HG03432 (cell line): ENCODE results near the gene ENPP1.
A peak's percentile ranks its signal among the peaks of the same experiment; 100 is the strongest.
"Not testable (repeated sequence)": the region's sequence is repeated elsewhere in the genome, so short reads cannot be mapped to it uniquely, and the experiment has no call there.

ENCODE experiments used
- ATAC-seq: cut with Tn5 transposase; IDR thresholded peaks from one replicate; pipeline ENCODE4 v1.9.1; 2021; ENCODE audit warnings: mild to moderate bottlenecking, moderate library complexity; ENCODE audit not compliant: unreplicated experiment

Gene ENPP1

DNA sequence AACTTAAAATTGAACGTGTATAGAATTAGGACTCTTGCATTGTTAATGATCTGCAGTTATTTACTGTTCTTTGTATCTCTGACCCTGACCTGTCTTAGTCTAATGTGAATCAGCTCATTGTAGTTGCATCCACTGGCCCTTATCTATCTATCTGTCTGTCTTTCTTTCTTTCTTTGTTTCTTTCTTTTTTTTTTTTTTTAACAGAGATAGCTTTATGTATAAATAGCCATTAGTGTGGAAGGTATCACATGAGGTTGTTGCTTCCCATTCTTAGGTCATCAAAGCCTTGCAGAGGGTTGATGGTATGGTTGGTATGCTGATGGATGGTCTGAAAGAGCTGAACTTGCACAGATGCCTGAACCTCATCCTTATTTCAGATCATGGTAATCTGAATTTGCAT lies 59.9 kb downstream of the ENPP1 start:
- ATAC-seq = no peak

GRCh38 chr6:131868836-131869235 lies 61.0 kb downstream of the ENPP1 start:
- no peak for ATAC-seq

GRCh38 chr6:131875647-131876046 lies 67.8 kb downstream of the ENPP1 start:
- ATAC-seq = no peak

- ATAC-seq = no peak
Measured at GRCh38 chr6:131876545-131876944, 68.7 kb downstream of the ENPP1 start.

DNA sequence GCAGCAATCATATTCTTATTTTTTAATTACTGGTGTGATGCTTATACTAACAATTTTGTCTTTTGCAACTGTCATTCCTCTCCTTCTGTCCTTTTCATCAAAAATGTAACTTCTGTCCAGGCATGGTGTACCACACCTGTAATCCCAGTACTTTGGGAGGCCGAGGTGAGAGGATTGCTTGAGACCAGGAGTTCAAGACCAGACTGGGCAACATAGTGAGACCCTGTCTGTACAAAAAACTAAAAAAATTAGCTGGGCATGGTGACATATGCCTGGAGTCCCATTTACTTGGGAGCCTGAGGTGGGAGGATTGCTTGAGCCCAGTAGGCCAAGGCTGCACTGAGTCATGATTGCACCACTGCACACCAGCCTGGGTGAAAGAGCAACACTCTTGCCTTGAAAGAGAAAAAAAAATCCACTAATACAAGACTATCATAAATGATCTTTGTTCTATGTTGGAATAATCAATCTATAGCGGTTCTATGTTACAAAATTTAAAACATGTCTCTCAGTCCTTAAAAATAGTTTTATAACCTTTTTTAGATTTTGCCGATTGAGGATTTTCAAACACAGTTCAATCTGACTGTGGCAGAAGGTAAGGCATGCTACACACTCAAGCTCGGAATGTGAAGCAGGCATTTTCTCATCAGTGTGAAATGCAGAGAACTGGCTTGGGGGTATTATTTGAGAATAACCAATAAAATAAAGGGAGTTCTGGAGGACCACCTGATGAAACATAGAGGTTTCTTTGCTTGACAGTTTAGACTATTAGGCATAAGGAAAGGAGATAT lies 70.4 kb downstream of the ENPP1 start:
- no peak for ATAC-seq

GRCh38 chr6:131883016-131883415 lies 75.2 kb downstream of the ENPP1 start:
- ATAC-seq = no peak

DNA sequence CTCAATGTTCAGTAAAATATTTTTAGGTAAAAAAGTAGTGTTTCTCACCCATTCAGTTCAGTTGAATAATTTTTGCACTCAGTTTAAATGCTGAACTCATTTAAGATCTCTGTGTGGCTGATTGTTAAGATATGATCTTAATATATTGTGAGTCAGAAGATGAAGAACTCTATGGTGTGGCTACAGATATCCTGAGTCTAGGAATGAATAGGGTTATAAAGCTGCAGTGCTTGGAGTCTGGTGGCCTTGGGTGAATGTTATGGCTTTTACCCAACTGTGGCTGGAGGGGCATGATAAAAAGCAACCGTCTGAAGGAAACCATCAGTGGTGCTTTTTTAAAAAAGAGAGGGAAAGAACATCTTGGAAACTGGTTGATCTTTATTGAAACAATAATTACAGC lies 77.4 kb downstream of the ENPP1 start:
- no peak for ATAC-seq

- ATAC-seq = no peak
Measured at GRCh38 chr6:131886517-131886916, 78.7 kb downstream of the ENPP1 start.

- no peak for ATAC-seq
Measured at GRCh38 chr6:131890091-131890490, 82.3 kb downstream of the ENPP1 start.

GRCh38 chr6:131893198-131893597 lies 85.4 kb downstream of the ENPP1 start:
- ATAC-seq = no peak

DNA sequence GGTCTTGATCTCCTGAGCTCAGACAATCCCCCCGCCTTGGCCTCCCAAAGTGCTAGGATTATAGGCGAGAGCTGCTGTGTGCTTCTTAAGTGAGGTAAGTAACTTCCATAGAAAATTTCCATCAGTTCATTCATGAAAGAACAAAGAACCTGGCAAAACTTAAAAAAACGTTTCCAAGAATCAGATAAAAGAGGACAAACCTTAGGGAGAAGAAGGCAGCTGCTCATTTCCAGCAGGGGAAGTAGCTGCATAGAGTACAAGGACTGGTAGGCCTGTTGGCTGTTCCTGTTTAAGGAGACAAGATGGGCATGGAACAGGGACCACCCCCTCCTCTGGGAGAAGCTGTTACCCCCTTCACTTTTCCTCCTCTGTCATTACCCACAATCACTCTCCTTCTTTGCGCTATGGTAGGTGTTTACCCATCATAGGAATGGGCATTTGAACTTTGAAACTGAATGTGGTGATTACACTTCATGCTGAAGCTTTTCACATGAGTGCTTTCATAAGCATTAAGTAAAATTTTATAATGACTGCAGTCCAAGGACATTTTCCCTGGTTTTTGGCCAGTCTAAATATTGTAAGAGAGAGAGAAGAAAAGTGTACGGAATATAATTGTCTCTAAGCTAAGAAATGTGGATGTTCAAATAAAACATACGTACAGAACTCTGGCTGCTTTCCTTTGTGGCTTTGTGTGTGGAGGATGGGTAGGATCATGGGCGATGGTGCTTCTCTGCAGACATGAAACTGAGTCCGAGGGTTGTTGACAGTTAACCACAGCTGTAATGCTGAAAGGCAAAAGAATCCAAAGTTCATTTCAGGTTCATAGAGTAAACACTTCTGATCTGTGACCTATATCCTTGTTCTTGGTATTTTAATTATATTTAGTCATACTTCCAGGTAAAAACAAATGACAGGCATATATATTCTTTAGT lies 86.9 kb downstream of the ENPP1 start:
- ATAC-seq = no peak

GRCh38 chr6:131897050-131897435 lies 89.2 kb downstream of the ENPP1 start:
- ATAC-seq = no peak

DNA sequence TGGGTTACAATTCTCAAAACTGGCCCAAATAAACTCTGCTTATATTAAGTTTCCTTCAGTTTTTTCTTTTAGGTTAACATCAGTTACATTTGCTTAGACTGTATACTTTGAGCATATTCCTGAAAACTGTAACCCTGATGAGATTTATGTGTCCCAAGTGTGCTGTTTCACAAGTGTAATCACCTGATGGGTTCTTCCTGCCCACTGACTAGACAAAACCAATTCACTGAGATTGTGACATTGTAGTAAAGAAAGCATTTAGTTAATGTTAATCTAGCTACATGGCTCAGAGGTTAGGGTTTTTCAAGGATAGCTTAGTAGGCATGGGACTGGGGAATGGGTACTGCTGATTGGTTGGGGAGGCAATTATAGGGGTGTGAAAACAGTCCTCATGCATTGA lies 89.8 kb downstream of the ENPP1 start:
- ATAC-seq = no peak

- ATAC-seq = no peak
Measured at GRCh38 chr6:131898718-131899117, 90.9 kb downstream of the ENPP1 start.

DNA sequence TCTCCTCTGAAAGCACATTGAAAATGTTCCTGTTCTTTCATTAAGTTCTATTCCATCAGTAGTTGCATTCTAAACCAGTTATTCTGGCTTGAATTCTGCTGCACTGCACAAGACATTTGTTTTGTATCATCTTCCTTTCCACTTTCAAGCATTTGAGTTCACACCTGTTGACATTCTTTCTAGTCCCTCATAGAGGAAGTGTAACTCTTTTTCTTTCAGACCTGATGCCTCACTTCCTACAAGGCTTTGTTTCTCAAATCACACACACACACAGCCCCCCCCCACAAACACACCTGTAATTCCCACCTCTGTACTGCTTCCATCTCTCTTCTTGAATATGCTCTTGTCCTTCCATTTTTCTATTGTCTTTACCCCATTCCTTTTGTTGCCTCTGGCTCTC lies 92.4 kb downstream of the ENPP1 start:
- no peak for ATAC-seq

DNA sequence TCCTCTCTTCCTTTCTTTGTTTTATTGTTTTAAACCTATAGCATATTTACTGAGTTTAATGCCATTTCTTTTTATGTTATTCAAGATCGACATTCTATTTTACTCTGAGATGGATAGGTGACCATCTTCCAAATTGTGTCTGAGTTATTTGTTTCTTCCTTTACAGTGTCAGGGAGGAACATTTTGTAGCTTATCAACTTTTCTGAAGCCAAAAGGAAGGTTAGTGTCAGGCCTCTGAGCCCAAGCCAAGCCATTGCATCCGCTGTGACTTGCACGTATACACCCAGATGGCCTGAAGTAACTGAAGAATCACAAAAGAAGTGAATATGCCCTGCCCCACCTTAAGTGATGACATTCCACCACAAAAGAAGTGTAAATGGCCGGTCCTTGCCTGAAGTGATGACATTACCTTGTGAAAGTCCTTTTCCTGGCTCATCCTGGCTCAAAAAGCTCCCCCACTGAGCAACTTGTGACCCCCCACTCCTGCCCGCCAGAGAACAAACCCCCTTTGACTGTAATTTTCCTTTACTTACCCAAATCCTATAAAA lies 93.6 kb downstream of the ENPP1 start:
- not testable (repeated sequence) for ATAC-seq

DNA sequence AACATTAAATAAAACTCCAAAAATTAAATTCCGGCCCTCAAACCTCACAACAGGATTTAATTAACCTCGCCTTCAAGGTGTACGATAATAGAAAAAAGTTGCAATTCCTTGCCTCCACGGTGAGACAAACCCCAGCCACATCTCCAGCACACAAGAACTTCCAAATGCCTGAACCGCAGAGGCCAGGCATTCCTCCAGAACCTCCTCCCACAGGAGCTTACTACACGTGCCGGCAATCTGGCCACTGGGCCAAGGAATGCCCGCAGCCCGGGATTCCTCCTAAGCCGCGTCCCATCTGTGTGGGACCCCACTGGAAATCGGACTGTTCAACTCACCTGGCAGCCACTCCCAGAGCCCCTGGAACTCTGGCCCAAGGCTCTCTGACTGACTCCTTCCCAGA lies 95.9 kb downstream of the ENPP1 start:
- ATAC-seq = not testable (repeated sequence)

DNA sequence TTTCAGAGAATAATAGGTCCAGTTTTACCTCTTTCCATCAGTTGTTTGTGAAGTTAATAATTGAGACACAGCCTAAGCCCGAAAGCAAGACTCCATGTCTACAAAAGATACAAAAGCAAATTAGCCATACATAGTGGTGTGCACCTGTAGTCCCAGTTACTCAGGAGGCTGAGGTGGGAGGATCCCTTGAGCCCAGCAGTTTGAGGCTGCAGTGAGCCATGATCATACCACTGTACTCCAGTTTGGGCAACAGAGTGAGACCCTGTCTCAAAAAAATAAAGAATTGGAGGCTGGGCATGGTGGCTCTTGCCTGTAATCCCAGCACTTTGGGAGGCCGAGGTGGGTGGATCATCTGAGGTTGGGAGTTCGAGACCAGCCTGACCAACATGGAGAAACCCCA lies 101.0 kb downstream of the ENPP1 start:
- ATAC-seq = not testable (repeated sequence)

DNA sequence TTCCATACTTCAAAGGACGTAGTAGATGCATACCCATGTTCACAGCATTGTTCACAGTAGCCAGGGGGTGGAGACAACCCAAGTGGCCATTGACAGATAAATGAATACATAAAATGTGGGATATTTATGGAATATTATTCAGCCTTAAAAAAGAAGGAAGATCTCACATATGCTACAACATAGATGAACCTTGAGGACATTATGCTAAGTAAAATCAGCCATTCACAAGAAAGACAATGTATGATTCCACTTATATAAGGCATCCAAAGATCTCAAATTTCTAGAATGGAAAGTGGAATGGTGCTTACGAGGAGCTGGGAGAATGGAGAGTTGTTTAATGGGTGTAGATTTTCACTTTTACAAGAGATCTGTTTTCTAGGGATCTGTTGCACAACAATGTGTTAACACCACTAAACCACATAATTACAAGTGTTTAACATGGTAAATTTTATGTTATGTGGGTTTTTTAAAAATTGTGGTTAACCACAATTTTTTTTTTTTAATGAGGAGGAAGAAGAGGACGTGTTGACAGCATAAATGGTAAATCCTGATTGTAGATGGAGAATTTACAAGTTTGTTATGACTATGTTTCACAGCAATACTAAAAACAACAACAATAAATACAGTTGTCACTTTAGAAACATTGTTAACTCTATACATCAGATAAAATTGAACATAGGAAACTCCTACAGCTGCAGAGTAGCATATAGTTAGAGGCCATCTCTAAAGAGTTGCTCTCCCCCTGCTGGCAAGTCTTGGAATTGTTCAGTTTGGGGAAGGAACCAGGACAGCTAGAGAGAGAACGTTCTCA lies 101.8 kb downstream of the ENPP1 start:
- peak; percentile 98 for ATAC-seq

DNA sequence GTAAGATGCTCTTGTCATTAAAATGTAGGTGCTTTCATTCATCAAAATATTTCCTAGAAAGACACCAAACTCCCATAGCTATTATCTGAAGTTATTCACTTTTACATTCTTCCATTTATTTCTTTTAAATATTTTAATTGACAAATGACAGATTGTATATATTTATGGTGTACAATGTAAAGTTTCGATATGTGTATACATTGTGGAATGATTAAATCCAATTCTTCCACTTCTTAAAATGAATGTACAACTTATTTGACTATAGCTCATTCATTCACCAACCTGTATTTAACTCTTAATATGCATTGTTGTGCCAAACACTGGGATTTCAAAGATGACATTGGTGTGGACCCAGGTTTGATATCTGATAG lies 102.4 kb downstream of the ENPP1 start:
- peak; percentile 17 for ATAC-seq

- no peak for ATAC-seq
Measured at GRCh38 chr6:131910956-131911355, 103.1 kb downstream of the ENPP1 start.
